ENCODE data around the gene SERPINF2. TPM values are rescaled to one million over a fixed set of nuclear protein-coding genes. Genes with fewer than 3 reads are reported as not detected.
"Not testable (repeated sequence)": the region's sequence is repeated elsewhere in the genome, so short reads cannot be mapped to it uniquely, and the experiment has no call there.

SERPINF2 gene
- polyA plus RNA-seq, 4 donors: 79.0 to 117 (median 99.2) TPM

- DNase-seq (ENCODE audit: low read depth in 4 of 4, low spot score in 2 of 4): no peak
Measured at GRCh38 chr17:1783834-1784611, 41.4 kb downstream of the SERPINF2 start.

- no peak for DNase-seq (ENCODE audit: low read depth in 4 of 4, low spot score in 2 of 4)
Measured at GRCh38 chr17:1785930-1786329, 43.3 kb downstream of the SERPINF2 start.

- no peak for DNase-seq (ENCODE audit: low read depth in 4 of 4, low spot score in 2 of 4)
Measured at GRCh38 chr17:1786708-1787107, 44.0 kb downstream of the SERPINF2 start.

- DNase-seq (ENCODE audit: low read depth in 4 of 4, low spot score in 2 of 4): no peak
Measured at GRCh38 chr17:1787301-1787902, 44.7 kb downstream of the SERPINF2 start.

- DNase-seq (ENCODE audit: low read depth in 4 of 4, low spot score in 2 of 4): no peak
Measured at GRCh38 chr17:1789936-1790335, 47.3 kb downstream of the SERPINF2 start.

GRCh38 chr17:1792495-1793446, 50.1 kb downstream of the SERPINF2 start:
- no peak for DNase-seq (ENCODE audit: low read depth in 4 of 4, low spot score in 2 of 4)

GRCh38 chr17:1793447-1793806, 50.8 kb downstream of the SERPINF2 start:
- no peak for DNase-seq (ENCODE audit: low read depth in 4 of 4, low spot score in 2 of 4)

GRCh38 chr17:1796800-1797199, 54.1 kb downstream of the SERPINF2 start:
- no peak for DNase-seq (ENCODE audit: low read depth in 4 of 4, low spot score in 2 of 4)

GRCh38 chr17:1797323-1797722, 54.7 kb downstream of the SERPINF2 start:
- no peak for DNase-seq (ENCODE audit: low read depth in 4 of 4, low spot score in 2 of 4)

GRCh38 chr17:1797846-1798245, 55.2 kb downstream of the SERPINF2 start:
- not testable (repeated sequence) for DNase-seq (ENCODE audit: low read depth in 4 of 4, low spot score in 2 of 4)

- no peak for DNase-seq (ENCODE audit: low read depth in 4 of 4, low spot score in 2 of 4)
Measured at GRCh38 chr17:1800240-1800639, 57.6 kb downstream of the SERPINF2 start.

- no peak for DNase-seq (ENCODE audit: low read depth in 4 of 4, low spot score in 2 of 4)
Measured at GRCh38 chr17:1800712-1801111, 58.0 kb downstream of the SERPINF2 start.

GRCh38 chr17:1802429-1802828, 59.8 kb downstream of the SERPINF2 start:
- DNase-seq (ENCODE audit: low read depth in 4 of 4, low spot score in 2 of 4): no peak

- no peak for DNase-seq (ENCODE audit: low read depth in 4 of 4, low spot score in 2 of 4)
Measured at GRCh38 chr17:1803280-1803679, 60.6 kb downstream of the SERPINF2 start.

Other genes with a start within 250 kb of the SERPINF2 start
- gene INPP5K, start 226.3 kb upstream of the SERPINF2 start, polyA plus RNA-seq (ENCODE audit: insufficient read length in 4 of 4): 10 to 100 TPM; 21.2 to 26.5 (median 22.6) TPM
- 10 to 100 TPM; 74.9 to 83.7 (median 81.6) TPM for gene PITPNA, start 180.1 kb upstream of the SERPINF2 start, polyA plus RNA-seq (ENCODE audit: insufficient read length in 4 of 4)
- gene SLC43A2, start 114.0 kb upstream of the SERPINF2 start, polyA plus RNA-seq (ENCODE audit: insufficient read length in 4 of 4): 10 to 100 TPM; 31.9 to 35.8 (median 33.5) TPM
- gene SCARF1, start 97.1 kb upstream of the SERPINF2 start, polyA plus RNA-seq (ENCODE audit: insufficient read length in 4 of 4): 1 to 10 TPM; 5.7 to 9.7 (median 8.2) TPM
- gene RILP, start 93.0 kb upstream of the SERPINF2 start, polyA plus RNA-seq (ENCODE audit: insufficient read length in 4 of 4): 1 to 10 TPM; 4.5 to 6.4 (median 5.2) TPM
- gene PRPF8, start 58.0 kb upstream of the SERPINF2 start, polyA plus RNA-seq (ENCODE audit: insufficient read length in 4 of 4): 100 to 1,000 TPM; 290 to 334 (median 302) TPM
- gene TLCD2, start 32.5 kb upstream of the SERPINF2 start, polyA plus RNA-seq (ENCODE audit: insufficient read length in 4 of 4): 1 to 10 TPM; 5.3 to 7.0 (median 6.4) TPM
- 10 to 100 TPM; 11.6 to 23.2 (median 18.8) TPM for gene WDR81, start 18.2 kb upstream of the SERPINF2 start, polyA plus RNA-seq (ENCODE audit: insufficient read length in 4 of 4)
- 100 to 1,000 TPM; 129 to 224 (median 167) TPM for gene SERPINF1, start 19.2 kb downstream of the SERPINF2 start, polyA plus RNA-seq (ENCODE audit: insufficient read length in 4 of 4)
- 10 to 100 TPM; 12.0 to 19.2 (median 15.0) TPM for gene SMYD4, start 87.0 kb downstream of the SERPINF2 start, polyA plus RNA-seq (ENCODE audit: insufficient read length in 4 of 4)
- 100 to 1,000 TPM; 107 to 125 (median 124) TPM for gene RPA1, start 87.1 kb downstream of the SERPINF2 start, polyA plus RNA-seq (ENCODE audit: insufficient read length in 4 of 4)

Measured in left renal cortex interstitium (tissue), 4 donors.